Left forelimb (tissue), 1 donor: ENCODE measurements around the gene DOCK2.

Experiments used
- DNase-seq: peaks from one replicate; pipeline ENCODE4 v3.0.0-alpha.2; 2018; ENCODE audit warnings: low spot score

Gene DOCK2

DNA sequence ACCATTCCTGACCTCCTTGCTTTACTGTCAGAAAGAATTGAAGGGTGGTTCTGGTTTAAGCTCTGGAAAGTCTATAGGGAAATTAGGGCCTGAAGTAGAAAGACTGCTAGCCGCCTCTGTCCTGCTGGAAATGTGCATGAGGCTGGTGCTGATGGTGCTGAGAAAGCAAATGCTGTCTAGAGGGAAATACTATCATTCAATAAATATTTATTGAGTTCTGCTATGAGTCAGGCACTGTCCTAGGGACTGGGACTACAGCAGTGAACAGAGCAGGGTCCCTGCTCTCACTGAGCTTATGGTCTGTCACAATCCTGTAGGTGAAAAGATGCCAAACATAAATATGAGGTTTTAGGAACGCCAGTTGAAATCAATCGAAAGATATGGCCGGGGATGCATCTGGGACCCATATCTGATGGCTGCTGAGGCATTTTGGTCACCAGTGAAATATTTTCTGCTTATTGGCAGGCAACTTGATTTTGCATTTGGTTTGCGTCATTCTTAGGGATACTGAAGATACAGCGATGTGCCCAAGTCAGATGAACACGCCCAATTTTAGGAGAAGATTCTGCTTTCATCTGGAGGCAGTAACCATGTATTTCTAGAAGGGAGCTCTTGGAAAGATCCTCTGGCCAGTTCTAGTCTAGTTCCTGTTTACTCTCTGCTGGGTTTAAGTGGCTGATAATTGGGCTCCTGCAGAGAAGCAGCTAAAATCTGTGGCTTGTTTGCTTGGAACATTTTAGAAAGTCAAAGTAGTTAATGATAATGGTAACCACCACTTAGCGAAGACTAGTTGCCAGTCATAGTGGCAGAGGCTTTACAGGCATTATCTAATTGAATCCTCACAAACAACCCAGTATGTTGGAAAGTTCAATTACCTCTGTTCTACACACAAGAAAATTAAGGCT is 269.9 kb downstream of the DOCK2 start:
- DNase-seq: no peak

DNA sequence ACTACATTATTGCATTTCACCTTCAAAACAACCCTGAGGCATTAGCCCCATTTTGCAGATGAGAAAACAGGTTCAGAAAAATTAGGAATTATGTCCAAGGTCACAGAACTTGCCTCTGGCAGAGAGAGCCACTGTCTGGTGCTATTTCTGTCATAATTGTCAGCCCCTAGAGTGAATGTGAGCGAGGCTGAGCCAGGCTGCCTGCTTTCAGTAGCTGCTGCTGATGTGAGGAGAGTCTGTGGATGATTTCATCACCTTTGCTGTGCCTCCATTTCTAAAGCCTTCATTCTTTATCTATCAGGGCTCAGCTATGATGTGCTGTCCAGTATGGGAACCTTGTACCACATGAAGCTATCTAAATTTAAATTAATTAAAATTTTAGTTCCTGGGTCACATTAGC is 271.8 kb downstream of the DOCK2 start:
- no peak for DNase-seq

DNA sequence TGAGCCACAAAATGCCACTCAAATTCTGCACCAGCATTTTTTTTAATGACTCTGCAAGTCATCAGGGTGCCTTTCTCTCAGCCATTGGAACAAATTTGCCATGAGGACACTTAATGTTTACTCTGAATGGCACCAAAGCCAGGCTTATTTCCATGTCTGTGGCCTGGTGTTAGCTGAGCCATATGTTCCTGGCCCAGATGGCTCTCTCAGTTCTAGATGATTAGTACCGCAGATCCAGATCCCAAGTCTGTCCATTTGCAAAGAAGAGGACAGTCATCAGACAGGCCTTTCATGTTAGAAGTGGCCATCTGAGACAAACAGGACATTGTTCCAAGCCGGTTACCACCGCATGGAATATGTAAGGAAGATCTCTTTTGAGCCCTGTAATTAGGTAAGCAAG is 272.9 kb downstream of the DOCK2 start:
- no peak for DNase-seq

DNA sequence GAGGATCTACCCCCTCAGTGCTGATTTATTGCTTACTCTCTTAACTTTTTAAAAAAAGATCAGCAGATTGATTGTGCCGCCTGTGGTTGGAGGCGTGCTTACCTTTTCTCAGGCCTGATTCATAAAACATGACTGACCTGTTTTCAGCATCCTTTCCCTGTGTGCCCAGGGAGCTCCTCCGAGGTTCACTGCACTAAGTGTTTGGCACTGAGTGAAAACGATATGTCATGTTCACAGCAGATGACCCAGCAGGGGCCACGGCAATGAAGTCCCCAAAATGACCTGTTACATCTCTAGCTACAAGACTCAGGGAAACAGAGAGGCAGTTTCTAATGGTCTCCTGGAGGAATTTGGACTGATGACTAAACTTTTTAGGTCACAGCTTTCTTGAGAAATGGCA is 273.3 kb downstream of the DOCK2 start:
- no peak for DNase-seq

DNA sequence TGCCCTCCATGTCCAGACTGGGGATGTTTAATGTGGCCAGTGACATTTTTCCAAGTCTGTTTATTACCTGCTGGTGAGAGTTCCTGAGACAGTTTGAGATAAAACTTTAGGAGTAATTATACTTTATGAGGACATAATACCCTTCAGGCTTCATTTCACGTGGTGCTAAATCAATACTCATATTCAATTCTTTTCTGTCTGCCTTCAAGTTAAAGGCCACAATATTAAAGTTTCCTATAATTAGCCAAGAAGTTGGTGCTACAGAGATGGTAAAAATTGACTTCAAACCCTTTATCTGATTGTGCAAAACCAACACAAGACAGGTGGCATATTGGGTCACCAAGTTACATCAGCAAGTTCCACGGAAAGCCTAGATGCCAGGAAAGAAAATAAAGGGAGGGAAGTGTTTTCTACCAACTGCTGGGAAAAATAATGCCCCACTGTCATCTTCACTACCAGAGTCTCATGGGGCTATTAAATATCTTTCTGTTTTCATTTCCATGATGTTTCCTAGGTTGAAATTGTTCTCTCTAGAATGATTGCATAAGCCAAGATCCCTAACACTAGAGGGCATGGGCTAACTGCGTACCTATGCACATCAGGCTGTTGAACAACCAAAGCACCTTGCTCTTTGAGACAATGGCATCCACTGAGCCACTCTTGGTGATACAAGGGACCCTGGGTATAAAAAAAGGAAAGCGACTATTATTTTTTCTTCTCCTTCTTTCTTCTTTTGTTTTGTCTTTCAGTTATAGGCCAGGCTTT is 274.6 kb downstream of the DOCK2 start:
- no peak for DNase-seq

DNA sequence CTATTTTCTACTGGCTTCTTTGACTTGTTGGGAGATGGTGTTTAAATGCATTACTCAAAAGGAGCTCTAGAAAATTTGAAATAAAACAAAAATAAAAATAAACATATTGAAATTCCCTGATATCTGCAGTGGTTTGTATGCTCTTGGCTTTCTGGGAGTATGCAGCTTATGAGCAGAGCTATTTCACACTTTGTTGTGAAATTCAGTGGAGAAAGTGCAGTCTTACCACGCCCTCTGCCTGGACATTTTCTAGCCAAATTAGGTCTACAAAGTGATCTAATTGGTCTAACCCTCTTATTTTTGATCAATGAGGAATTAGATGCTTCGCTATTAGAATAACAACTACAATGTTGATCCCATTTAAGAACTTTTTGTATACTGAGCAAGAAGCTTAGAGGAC is 276.4 kb downstream of the DOCK2 start:
- no peak for DNase-seq

DNA sequence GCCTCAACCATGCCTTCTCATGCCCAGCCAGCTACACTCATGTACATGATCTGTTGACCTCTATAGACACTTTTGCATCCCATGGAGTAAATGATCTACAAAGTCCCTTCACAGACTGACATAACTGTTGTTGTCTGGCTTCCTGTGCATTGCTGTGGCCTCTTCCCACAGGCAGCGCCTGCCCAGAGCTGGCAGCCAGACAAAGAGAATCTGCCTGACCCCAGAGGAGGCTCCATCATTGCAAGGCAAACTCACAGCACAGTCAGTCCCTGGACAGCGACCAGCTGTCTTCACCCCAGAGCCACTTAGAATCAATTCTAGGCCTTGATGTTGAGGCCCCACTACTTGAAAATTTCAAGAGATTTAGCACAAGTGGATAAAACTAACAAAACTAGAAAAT is 277.7 kb downstream of the DOCK2 start:
- no peak for DNase-seq

DNA sequence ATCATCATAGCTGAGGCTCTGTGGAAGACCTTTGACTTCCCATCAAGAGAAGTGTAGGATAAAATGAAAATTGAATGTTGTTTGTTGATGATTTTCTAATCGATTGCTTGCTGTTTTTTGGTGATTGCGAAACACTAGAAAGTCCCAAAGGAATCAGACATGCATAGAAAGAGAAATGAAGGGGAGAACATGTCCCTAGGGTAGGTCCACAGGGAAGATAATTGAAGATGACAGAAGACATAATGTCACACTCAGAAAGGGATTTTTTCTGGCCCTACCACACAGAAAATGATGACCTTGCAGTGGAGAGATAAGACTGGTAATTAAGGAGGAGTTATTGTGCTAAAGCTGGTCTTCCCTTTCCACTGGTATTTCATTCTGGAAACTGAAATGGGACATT is 280.4 kb downstream of the DOCK2 start:
- DNase-seq: no peak

DNA sequence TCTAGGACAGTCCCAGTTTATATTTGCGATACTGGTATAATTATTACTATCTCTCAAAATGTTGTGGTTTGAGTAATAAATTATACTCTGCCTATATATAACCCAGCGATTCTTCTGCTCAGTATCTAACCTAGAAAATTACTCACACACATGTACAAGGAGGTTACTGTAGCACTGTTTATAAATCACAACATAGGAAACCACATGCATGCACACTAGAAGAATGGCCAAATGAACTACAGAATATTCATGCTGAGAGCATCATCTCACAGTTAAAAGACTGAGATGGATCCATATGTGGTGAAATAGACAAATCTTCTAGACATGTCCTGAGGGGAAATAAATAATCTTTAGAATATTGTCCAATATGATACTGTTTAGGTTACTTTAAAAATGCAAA is 281.2 kb downstream of the DOCK2 start:
- DNase-seq: no peak

DNA sequence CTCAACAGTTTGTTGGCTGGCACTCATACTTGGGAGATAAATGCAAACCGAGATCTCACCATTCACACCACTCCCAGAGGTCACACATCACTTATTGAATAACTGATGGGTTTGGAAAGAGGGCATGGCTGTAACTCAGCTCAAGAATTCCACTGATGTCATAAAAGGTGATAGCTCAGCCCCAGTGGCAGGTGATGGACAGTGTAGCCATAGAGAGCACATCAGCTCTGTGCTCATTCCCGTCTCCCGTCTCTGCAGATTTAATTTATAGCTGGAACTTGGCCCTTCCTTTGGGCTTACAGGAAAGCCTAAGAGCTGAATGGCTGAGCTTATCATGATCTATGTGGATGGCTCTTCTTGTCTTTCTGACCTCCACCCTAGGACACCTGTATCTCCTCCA is 283.4 kb downstream of the DOCK2 start:
- DNase-seq: no peak

DNA sequence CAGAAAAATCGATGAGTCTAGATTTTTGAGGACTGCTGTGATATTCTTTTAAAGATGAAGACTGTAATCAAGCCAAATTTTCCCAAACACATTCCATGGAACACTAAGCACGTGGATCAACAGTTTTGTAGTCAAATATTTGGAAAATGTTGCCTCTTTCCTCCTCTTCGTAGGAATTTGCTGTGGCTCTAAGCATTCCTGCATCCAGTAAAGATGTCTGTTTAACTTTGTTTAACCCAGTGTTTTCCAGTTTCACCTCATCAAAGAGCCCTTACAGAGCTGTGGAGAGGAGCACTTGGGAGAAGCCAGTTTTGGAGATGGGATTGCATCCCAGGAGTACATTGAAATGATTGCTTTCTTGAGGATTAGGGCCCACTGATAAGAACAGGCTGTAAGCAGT is 284.3 kb downstream of the DOCK2 start:
- no peak for DNase-seq

DNA sequence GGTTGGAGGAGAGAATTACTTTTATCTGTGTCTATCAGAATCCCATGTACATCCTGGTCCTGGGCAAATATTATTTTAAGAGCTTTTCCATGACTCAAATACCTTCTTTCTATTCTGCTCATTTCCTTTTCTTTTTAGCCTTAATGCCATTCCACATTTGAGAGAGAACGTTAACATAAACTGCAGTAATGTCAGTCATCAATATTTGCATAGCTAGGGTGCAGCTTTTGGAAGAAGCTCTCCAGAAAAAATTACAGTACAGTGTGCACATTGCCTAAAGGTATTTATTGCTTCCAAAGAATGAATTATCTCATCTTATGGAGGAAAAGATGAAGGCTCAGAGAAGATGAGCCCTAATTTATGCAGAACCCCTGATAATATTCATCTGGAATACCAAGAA is 284.9 kb downstream of the DOCK2 start:
- DNase-seq: no peak

DNA sequence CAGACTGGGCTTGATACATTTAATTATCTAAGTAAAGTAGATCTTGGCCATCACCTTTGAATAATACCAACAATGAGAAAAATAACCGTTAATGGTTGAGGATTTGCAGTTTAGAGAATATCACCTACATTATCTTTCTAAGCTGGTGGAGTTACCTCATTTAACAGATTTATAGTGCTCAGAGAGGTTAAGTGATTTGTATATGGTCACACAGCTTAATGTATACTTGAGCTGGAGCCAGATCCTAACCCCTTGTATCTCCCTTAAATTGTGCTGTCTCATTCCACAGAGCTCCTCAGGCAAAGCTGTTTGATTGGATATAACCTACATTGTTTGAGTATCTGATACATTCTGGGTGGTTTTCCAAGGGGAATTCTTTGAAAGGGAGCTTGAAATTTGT is 285.4 kb downstream of the DOCK2 start:
- no peak for DNase-seq

DNA sequence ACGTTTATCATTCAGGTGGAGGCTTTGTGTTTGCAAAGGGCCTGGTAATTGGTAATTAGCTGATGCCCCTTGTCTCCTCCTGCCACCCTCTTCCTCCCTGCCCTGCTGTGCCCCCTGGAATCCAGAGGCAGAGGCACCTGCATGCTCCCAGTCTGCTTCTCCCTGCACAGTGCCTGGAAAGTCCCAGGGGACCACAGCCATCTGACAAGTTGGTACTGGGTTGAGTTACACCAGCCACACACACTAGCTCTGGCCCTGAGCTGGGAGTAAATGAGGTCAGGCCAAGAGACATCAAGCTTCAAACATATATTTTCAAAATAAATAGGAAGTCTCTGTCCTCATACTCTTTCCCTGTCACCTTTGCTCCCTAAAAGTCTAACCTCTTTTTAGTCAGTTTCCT is 286.9 kb downstream of the DOCK2 start:
- no peak for DNase-seq

DNA sequence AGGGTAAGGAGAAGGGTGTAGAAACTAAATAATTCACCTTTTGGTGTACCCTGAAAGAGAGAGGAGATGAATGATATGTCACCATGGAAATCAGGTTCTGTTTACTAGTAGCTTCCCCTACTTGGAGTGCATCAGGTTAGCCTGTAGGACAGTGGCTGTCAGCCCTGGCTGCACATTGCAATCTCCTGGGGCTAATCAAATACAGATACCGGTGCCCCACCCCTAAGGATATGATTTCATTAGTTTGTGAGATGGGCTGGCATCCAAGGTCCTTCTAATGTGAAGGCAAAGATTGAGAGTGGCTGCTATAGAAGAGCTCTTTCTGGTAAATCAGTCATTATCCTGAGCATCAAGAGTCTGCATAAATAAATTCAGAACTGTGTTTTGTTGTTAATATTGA is 296.1 kb downstream of the DOCK2 start:
- no peak for DNase-seq

DNA sequence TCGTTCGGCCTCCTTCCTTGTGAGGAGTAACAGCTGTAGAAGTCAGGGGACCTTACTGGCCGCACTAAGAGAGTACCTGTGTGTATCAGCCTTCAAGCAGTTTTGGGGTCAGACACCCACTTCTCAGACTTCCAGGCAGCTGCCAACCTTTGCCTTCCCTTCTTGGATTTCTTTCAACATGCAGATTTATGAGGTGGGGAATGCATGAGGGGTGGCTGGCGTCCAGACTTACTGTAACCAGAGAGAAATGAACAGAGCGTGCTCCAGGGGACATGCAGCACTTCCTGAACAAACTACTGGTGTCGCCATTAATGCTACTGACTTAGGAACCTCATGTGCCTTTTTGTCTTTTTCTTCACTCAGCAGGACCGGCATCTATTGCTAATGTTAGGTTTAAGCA is 296.5 kb downstream of the DOCK2 start:
- DNase-seq: no peak

DNA sequence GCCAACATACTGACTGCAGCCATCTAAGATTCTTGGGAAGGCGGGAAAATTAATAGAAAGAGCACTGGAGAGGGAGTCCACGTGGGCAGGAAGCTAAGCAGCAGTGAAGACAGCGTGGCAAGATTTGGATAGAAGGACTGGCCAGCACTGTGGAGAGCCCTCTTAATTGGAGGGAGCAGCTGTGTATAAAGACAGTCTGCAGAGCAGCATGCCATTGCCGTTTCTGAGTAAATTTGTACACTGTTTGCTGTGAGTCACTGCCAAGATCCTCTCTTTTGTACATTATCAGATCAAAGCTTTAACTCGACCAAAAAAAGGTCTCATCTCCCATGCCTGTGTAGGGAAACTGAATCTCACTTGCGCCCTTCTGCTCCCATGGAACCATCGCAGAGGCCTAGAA is 297.9 kb downstream of the DOCK2 start:
- DNase-seq: no peak

DNA sequence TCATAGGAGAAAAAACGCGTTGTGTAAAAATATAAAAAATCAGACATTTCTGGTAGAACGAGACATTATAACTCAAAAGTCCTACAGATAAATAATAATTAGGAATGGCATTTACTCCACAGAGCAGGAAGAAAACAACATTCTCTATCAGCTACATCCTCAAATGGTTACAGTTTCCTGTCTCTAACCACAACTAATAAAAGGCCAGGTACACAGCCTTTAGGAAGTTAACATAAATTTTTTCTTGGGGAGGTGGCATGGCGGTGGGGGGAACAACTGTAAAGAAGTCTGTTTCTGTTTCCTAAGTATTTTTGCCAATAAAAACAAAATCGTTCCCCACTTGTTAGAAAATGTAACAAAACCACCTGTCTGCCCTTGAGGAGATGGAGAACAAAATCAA is 298.7 kb downstream of the DOCK2 start:
- no peak for DNase-seq

DNA sequence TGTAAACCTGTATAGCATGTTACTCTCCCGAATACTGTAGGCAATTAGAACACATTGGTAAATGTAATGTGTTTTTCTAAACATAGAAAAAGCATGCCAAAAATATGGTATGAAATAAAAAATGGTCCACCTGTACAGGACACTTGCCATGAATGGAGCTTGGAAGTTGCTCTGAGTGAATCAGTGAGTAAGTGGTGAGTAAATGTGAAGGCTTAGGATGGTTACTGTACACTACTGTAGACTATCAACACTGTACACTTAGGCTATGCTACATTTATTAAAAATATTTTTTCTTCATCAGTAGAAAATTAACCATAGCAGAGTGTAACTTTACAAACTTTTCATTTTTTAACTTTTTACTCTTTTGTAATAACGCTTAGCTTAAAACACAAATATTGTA is 301.4 kb downstream of the DOCK2 start:
- no peak for DNase-seq

DNA sequence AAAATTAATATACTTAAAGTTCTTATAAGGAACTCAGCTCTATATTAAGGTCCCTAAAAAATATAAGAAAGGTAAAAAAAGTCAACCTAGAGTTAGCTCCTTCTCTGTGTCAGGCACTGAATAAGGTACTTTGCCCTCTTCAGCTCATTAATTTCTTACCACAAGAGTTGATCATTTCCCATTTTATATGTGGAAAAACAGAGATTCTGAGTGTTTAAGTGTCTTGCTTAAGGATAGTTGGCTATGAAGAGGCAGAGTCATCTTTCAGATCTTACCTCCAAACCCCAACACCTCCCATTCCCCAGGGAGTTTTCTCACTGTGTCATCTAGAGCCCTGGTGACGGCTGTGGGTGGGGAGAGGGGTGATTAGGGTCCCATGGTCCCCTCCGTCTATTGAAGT is 302.7 kb downstream of the DOCK2 start:
- no peak for DNase-seq

DNA sequence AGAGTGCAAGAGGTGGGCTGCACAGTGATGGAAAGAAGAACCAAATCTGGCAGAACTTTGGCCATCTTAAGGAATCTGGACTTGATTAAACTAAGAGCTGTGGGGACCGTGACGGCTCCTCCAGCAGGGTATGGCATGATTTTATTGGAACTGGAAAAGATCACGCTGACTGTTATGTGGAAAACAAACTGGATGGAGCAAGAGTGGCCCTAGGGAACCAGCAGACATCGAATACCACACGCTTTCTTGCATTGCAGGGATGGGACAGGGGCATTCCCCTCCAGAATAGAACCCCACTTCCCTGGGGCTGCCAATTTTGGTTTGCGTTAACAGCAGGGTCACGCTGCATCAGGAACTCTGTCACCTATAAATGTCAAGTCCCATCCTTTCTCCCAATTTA is 304.5 kb downstream of the DOCK2 start:
- DNase-seq: no peak

DNA sequence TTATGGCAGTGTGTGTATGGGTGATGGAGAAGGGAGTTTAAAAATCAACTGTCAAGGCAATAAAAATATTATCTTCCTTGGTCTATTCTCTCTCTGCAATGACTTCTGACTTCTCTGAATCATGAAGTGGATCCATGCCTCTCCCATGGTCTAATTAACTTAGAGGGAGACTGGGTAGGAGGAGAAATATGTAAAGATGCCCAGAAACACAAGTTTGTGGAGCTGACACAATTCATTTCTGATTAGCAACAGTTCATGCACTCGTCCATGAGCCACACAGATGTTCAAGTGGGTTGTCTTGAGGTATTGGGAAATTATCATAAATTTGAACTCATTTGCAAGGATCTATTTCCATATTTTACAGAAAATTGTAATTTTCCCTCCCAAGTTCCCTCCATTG is 305.1 kb downstream of the DOCK2 start:
- DNase-seq: no peak

DNA sequence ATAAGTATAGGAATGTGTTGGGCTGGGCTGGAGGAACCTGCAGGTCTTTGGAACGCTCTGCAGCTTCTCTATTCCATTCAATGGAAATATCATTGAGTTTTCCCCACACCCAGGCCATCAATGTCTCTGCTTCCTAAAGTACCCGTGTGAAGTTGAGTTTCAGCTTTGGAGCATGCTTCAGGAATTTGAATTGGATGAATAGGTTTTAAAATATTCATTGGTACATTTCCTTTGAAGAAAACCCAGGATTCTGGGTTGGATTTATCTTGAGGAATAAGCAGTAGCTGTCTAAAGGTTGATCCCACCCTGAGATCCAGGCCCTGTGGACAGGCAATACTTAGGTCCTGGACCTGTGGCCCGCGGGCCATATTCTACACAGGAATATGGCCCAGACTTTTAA is 306.0 kb downstream of the DOCK2 start:
- DNase-seq: no peak

DNA sequence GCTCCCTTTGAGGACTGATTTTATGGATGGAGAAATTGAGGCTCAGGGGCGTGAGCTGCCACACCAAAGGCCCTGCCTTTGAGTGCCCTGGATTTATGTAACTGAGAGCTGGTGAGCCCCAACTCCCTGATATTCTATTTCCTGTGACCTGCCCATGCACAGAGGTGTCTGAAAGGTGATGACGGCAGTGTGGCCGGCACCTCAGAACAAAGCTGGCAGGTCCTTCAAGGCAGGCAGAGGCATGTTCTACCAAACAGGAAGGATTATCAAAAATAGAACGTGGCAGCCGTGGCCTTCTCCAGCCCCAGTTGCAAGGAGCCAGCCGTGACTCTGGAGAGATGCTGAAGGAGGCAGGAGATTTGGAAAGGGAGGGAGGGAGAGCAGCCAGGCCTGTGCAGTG is 307.0 kb downstream of the DOCK2 start:
- no peak for DNase-seq
